ENCODE results near the gene NUFIP2.
"Not testable (repeated sequence)": the region's sequence is repeated elsewhere in the genome, so short reads cannot be mapped to it uniquely, and the experiment has no call there.

The NUFIP2 gene

DNA sequence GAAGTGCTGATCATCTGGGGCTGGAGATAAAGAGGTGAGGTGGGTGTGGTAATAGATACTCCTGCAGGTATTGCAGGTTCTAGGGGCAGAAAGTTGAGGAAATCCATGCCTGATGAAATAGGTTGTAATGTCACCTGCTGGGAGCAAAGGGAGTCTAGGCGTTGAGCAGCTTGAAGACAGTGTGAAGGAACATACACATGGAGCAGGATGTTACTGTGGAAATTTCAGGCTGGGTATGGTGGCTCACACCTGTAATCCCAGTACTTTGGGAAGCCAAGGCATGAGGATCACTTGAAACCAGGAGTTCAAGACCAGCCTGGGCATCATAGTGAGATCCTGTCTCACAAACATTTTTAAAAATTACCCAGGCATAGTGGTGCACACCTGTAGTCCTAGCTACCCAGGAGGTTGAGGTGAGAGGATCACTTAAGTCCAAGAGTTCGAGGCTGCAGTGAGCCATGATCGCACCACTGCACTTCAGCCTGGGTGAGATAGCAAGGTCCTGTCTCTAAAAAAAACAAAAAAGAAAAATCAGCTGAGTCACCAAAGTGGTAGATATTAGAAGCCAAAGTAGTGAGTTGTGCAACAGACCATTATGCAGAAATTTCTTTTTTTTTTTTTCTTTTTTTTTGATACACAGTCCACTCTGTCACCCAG, 56.3 kb downstream of the NUFIP2 start:
- no peak for DNase-seq (ENCODE audit: low read depth)

DNA sequence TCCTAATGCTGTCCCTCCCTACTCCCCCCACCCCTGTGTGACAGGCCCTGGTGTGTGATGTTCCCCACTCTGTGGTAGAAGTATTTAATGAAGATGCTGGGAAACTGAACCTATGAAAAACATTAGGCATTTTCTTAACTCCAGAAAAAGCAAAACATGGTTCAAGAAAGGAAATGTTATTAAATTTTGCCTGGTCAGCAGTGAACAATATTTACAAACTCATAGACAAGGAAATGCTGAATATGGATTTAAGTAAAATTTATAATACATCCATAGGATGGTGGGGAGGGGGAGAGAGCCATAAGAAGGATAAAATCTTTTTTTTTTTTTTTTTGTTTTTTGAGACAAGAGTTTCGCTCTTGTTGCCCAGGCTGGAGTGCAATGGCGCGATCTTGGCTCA, 58.0 kb downstream of the NUFIP2 start:
- DNase-seq (ENCODE audit: low read depth): no peak

DNA sequence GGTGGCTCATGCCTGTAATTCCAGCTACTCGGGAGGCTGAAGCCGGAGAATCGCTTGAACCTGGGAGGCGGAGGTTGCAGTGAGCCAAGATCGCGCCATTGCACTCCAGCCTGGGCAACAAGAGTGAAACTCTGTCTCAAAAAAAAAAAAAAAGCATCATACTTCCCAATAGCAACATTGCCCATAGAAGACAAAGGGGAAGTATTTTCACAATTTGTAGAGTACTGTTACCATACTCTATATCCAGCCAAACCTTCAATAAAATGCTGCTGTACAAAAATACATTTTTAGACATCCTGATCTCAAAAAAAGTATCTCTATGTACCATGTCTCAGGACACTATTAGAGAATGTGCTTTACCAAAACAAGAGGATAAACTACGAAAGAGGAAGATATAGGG, 59.0 kb downstream of the NUFIP2 start:
- DNase-seq (ENCODE audit: low read depth): not testable (repeated sequence)

DNA sequence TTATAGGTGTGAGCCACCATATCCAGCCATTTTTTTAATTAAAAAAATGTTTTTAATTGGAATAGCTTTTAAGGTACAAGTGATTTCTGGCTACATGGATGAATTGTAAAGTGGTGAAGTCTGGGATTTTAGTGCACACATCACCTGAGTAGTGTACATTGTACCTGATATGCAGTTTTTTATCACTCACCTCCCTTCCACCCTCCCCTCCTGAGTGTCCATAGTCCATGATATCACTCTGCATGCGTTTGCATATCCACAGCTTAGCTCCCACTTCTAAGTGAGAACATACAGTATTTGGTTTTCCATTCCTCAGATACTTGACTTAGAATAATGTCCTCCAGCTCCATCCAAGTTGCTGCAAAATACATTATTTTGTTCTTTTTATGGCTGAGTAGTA, 60.6 kb downstream of the NUFIP2 start:
- DNase-seq (ENCODE audit: low read depth): no peak

DNA sequence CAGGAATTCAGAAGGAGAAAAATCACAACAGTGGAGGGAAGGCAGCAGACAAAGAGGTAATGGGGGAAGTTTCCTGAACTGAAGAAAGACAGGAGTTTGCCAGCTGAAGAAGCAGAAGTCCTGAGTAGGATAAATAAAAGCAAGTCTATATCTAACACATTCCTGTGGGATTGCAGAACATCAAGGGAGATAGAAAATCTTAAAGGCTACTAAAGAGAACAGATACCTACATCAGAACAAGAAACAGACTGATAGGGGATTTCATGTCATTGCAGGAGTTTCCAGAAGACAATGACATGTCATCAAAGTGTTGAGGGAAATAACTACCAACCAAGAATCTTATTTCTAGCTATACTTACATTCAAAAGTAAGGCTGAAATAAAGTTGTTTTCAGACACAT, 68.6 kb downstream of the NUFIP2 start:
- DNase-seq (ENCODE audit: low read depth): no peak

DNA sequence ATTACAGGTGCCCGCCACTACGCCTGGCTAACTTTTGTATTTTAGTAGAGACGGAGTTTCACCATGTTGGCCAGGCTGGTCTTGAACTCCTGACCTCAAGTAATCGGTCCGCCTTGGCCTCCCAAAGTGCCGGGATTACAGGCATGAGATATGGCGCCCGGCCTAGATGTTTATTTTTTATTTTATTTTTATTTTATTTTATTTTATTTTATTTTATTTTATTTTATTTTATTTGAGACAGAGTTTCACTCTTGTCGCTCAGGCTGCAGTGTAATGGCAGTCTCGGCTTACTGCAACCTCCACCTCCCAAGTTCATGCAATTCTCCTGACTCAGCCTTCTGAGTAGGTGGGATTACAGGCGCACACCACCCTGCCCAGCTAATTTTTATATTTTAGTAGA, 72.6 kb downstream of the NUFIP2 start:
- DNase-seq (ENCODE audit: low read depth): not testable (repeated sequence)

DNA sequence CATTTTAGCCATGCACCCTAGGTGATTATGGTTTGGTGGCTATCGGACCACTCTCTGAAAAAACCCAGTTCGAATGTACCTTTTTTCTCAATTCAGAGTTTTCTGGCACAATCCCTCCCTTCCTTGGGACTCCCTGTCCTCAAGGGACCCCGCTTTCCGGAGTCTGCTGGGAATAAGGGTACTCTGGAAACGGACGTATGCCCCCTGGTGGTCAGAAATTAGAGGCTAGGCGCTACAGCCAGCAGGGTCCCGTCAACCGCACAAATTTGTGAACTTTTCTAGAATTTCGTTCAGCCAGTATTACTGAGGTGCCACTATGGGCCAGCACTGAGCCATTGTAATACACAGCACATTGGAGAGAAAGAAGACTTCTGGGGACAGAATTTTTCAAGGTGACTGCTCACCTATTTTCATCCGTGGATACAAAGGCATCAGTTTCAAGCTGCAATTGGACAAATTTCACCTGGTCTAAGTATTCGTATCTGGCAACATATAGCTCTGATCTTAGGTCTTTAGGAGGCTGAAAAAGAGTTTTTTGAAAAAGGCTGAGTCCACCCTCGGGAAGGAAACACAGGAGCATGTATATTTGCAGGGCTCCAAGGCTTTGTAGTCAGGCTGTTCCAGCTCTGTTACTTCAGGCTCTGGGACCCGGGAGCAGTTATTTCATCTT, 74.4 kb downstream of the NUFIP2 start:
- DNase-seq (ENCODE audit: low read depth): peak; percentile 49

DNA sequence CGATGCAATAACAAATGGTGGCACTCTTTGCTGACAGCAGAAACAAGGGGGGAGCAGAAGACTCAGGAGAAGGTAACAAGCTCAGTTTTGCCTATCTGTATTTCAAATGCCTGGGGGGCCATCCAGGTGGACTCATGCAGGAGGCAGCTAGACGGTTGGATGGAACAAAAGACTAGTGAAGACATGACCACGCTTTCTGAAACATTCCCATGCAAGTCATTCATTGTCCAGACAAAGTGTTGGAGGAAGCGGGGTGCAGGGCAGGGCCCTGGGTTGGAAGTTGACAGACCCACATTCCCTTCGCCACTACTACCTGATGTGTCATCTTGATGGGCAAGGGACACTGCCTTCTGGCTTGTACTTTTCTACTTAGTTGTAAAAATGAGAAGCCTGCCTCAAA, 77.1 kb downstream of the NUFIP2 start:
- DNase-seq (ENCODE audit: low read depth): no peak

DNA sequence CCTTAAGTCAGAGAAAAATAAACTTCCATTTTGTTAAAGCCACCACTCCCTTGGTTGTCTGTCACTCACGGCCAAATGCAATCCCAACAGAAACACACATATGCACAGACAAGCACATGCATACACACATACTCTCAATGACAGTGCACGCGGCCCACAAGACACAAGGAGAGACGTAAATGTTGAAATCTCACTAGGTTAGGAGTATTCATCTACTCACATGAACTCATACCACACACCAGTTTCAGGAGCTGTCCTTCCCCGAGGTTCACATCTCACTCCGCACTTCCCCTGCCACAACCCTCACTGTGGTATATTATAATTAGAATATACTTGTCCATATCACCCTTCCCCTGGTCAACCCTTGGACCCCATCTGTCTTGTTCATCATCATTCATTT, 77.8 kb downstream of the NUFIP2 start:
- no peak for DNase-seq (ENCODE audit: low read depth)

DNA sequence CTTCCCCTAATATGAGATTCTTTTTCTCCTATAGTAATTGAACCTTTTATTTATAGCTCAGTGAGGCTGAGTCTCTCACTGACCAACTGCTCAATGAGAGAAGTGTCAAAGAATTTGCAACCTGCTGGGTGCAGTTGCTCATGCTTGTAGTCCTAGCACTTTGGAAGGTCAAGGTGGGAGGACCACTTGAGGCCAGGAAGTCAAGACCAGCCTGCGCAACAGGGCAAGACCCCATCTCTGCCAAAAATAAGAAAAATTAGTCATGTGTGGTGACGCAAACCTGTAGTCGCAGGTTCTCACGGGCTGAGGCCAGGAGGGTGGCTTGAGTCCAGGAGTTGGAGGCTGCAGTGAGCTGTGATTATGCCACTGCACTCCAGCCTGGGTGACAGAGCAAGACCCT, 78.2 kb downstream of the NUFIP2 start:
- DNase-seq (ENCODE audit: low read depth): no peak

DNA sequence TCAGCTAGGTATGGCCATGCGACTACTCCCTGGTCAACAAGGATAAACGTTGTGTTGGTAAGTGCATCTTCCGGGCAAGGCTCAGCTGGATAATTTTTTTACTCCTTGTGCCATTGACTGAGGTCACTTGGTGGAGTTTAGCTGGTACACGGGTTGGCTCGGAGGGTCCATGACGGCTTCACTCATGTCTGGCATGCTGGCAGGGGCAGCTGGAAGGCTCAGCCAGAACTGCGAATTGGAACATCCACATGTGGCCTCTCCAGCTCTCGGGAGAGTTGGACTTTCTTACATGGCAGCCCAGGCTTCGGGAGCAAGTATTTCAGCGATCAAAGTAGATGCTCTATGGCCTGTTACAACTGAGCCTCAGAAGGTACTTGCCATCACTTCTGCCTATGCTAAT, 78.8 kb downstream of the NUFIP2 start:
- DNase-seq (ENCODE audit: low read depth): no peak

DNA sequence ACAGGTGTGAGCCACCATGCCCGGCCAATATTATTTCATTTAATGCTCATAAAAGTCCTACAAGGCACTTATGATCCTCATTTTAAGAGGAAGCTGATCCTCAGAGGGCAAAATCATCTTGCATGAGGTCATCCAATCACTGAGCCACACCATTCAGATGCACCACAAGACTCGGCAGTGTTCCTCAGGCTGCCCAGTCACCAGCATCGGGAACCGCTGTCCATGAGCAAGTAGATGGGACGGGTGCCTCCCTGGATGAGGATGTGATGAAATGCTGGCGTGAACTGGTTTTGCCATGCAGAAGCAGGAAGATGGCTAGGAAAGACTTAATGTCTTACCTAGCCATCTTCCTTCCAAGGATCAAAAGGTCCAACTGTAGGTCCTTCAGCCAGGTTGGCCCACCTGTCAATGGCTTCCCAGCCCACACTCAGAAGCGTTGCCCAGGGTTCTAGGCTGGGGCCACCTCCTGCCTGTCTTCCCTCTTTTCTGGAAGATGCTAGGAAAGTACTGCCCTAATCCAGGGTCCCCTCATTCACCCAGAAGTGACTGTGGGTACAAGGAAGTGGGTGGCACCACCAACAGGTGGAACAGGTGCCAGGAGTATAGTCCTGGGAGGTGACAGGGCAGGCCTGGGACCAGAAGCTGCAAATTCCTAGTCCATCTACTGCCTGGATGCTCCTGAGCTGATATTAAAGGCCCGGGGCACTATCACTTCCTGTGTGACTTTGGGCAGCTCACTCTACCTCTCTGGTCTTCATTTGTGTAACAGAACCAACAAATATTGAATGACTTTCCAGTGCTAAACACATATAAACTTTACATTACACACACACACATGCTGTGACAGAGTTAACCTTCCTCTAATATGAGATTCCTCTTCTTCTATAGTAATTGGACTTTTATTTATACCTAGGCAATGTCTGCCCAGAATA, 79.5 kb downstream of the NUFIP2 start:
- no peak for DNase-seq (ENCODE audit: low read depth)

DNA sequence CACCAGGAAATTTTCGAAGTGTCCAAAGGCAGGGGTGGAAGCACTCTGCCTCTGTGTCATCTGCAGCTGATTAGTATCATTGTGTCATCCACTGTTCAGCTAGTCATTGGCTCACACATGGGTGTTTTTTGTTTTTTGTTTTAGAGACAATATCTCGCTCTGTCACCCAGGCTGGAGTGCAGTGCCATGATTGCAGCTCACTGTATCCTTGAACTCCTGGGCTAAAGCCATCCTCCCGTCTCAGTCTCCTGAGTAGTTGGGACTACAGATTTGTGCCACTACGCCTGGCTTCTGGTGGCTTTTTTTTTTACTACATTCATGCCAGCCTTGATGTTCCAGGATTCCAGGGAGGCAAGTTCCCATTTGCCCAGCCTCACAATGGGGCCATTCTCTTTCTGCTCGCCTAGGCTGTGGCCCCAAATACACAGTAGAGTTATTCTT, 81.2 kb downstream of the NUFIP2 start:
- no peak for DNase-seq (ENCODE audit: low read depth)

DNA sequence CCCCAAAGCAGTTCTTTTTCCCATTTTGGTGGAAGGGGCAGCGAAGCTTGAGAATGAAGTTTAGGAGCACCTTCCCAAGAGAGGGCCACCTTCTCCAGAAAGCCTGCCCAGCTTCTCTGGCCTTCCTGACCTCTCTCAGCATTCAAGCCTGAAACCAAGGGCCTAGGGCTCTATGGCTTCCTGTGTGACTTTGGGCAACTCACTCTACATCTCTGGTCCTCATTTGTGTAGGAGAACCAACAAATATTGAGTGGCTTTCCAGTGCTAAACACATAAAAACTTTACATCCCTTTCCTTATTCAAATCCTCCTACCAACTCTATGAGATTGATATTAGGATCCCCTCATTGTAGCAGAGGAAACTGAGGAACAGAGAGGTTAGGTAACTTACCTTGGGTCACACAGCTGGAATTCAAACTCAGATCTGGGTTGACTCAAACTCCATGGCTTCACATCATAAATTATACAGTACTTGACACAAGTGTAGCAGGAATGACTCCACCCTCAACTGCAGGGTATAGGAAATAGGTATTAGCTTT, 81.8 kb downstream of the NUFIP2 start:
- no peak for DNase-seq (ENCODE audit: low read depth)

DNA sequence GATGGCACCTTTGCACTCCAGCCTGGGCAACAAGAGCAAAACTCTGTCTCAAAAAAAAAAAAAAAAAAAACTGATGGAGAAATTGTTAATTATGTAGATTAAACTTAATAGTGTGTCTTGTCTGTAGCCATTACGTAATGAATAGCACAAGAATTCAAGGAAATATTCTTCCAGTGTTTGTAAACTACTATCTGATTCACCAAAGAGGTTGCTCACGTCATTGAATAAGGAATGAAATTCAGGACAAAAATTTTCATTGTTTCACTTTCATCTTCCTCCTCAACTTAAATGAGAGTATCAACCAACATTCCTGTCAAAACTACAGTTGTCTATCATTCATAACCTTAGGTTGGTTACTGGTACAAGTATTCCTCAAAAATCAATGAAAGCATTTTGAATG, 83.1 kb downstream of the NUFIP2 start:
- no peak for DNase-seq (ENCODE audit: low read depth)

DNA sequence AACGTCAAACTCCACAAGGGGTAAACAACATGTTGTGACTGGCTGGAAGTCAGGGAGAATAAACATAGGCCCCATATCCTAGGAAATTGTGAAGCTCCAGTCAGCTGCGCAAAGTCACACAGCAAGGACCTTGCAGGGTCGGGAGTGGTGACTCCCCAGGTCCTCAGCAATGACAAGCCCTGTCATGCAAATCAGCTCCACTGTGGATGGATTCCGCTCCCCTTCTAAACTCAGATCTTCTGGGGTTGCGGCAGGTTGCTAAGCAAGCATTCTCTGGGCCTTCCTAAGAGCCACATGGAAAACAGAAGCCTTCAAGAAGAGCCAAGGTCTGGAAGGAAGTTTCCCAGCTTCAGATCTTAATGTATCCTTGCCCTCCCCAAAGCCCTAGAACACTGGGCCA, 84.9 kb downstream of the NUFIP2 start:
- no peak for DNase-seq (ENCODE audit: low read depth)

DNA sequence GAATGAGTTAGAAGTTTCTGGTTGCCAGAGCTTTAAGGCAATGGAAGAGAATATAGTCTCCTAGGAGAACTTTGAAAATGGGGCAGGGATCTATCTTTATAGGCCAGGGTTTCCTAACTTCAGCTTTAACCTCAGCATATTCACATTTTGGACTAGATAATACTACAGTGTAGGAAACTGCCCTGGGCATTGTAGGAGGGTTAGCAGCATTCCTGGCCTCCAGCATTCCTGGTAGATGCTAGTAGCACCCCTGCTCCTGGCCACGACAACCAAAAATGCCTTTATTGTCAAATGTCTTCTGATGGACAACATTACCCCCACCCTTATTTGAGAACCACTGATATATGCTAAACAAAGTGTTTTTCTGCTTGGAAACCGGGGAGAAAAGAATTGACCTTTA, 86.0 kb downstream of the NUFIP2 start:
- no peak for DNase-seq (ENCODE audit: low read depth)

Measured in stimulated activated CD4-positive, alpha-beta T cell treated with anti-CD3 and anti-CD28 coated beads, Interleukin-2, amount 100 ng/mL, for 4 hours (primary cell).